GM18499 (cell line): ENCODE results near the gene GPR158.

Experiments
- ATAC-seq: cut with Tn5 transposase; IDR thresholded peaks from one replicate; pipeline ENCODE4 v1.9.1; 2021; ENCODE audit warnings: moderate number of reproducible peaks; ENCODE audit not compliant: insufficient read depth, unreplicated experiment

Gene GPR158

GRCh38 chr10:25198151-25198550 lies 23.4 kb downstream of the GPR158 start:
- no peak for ATAC-seq

GRCh38 chr10:25206693-25207414 lies 32.1 kb downstream of the GPR158 start:
- ATAC-seq: no peak

GRCh38 chr10:25209618-25210017 lies 34.8 kb downstream of the GPR158 start:
- no peak for ATAC-seq

- no peak for ATAC-seq
Measured at GRCh38 chr10:25210265-25210664, 35.5 kb downstream of the GPR158 start.

GRCh38 chr10:25220156-25220555 lies 45.4 kb downstream of the GPR158 start:
- no peak for ATAC-seq

- ATAC-seq: no peak
Measured at GRCh38 chr10:25222085-25222660, 47.4 kb downstream of the GPR158 start.

GRCh38 chr10:25226775-25227682 lies 52.2 kb downstream of the GPR158 start:
- no peak for ATAC-seq

- no peak for ATAC-seq
Measured at GRCh38 chr10:25231751-25232150, 57.0 kb downstream of the GPR158 start.

GRCh38 chr10:25232204-25232603 lies 57.4 kb downstream of the GPR158 start:
- no peak for ATAC-seq

- ATAC-seq: no peak
Measured at GRCh38 chr10:25245165-25245564, 70.4 kb downstream of the GPR158 start.

- ATAC-seq: no peak
Measured at GRCh38 chr10:25257646-25258045, 82.8 kb downstream of the GPR158 start.

GRCh38 chr10:25261110-25261509 lies 86.3 kb downstream of the GPR158 start:
- ATAC-seq: no peak

- ATAC-seq: no peak
Measured at GRCh38 chr10:25261558-25261957, 86.8 kb downstream of the GPR158 start.

GRCh38 chr10:25263931-25264330 lies 89.1 kb downstream of the GPR158 start:
- no peak for ATAC-seq

- ATAC-seq: no peak
Measured at GRCh38 chr10:25278180-25278579, 103.4 kb downstream of the GPR158 start.

GRCh38 chr10:25280076-25280475 lies 105.3 kb downstream of the GPR158 start:
- ATAC-seq: no peak

GRCh38 chr10:25280573-25280972 lies 105.8 kb downstream of the GPR158 start:
- ATAC-seq: no peak

- no peak for ATAC-seq
Measured at GRCh38 chr10:25285809-25286208, 111.0 kb downstream of the GPR158 start.

GRCh38 chr10:25288181-25288580 lies 113.4 kb downstream of the GPR158 start:
- no peak for ATAC-seq

GRCh38 chr10:25294032-25294926 lies 119.5 kb downstream of the GPR158 start:
- no peak for ATAC-seq
